ENCODE data around the gene C1QTNF8.

- TF ChIP-seq CTCF (conservative IDR thresholded peaks at IDR 0.05): no peak
- no peak for TF ChIP-seq EZH2 (IDR thresholded peaks at IDR 0.05; ENCODE audit: low read depth)
These were observed 27.6 kb upstream of the C1QTNF8 start for GRCh38 chr16:1123525-1124230.

Data from PC-9 (cell line).